Measurements from ENCODE around the gene PTPN9. TPM values are rescaled to one million over a fixed set of nuclear protein-coding genes. Genes with fewer than 3 reads are reported as not detected.

Gene PTPN9
- total and polyA plus RNA-seq, 2 donors (not counting 1 experiment from before 2014, with no cell fraction given), result 11.8 to 15.5 TPM

DNA sequence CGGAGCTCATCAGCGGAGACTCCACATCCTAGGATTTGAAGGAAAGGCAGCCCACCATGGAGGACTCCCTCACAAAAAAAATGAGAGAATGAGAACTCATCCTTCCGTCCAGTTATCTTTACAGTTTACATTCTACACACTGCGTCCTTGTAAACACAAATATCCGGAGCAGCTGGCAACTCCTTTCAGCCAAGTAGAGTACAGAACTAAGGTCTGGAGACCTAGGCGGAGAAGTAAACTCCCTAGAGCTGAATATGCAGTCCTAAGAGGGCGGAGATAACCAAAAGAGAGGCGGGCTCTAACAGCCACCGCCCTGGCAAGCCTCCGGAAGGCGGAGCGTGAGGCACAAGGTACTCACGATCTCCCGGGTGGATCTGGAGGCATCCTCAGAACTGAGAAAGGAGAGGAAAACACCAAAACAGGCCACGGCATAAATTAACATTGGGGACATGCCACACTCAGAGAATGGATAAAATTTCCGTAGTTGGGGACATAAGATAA is 126.7 kb downstream of the PTPN9 start:
- ChIA-PET POLR2A (interaction anchor here (0.5 to 6.4 kb wide), 8 partner anchors 84 to 893 kb away, joined by 3 to 62 read pairs (median 6); partner anchors contain the start of genes C15orf39, IMP3, MAN2C1 and PTPN9), CTCF (interaction anchor here (1.2 to 6.5 kb wide), 2 partner anchors 84 to 665 kb away, joined by 4 to 51 read pairs; partner anchors contain the start of gene MAN2C1)
- peak overlapping the region; percentile 73 for H3K9ac ChIP-seq (ENCODE audit: low read length)
- peaks cover 33% of the 10 kb centered on the region for H3K79me2 ChIP-seq (ENCODE audit: control insufficient read depth, insufficient read depth, low read length)
- H2AFZ ChIP-seq (ENCODE audit: insufficient read depth, low read depth, low read length, poor library complexity, severe bottlenecking), result peak overlapping the region; percentile 50
- Mint-ChIP-seq H3K27ac (peak overlapping the region; percentile 99), H3K9me3 (ENCODE audit: insufficient read depth) (no peaks in the 10 kb centered on the region), H3K27me3 (no peaks in the 10 kb centered on the region), H3K4me3 (peak overlapping the region; percentile 98), H3K4me1 (peaks cover 49% of the 10 kb centered on the region)
- 0% methylated on average over 14 of the region's 16 CpGs for WGBS (ENCODE audit: insufficient coverage)
- H3K36me3 ChIP-seq (replicated peaks in 1 of 2; ENCODE audit: control extremely low read depth in 1 of 2, control insufficient read depth in 1 of 2, extremely low read depth in 1 of 2, insufficient read depth in 2 of 2, low read length in 1 of 2), result peaks cover 0 to 4% of the 10 kb centered on the region in 2 experiments
- no peaks in the 10 kb centered on the region for H3K27me3 ChIP-seq (replicated peaks in 1 of 4; ENCODE audit: control extremely low read depth in 1 of 4, control insufficient read depth in 3 of 4, insufficient read depth in 4 of 4, low read length in 3 of 4)
- no peak for ATAC-seq (ENCODE audit: low read depth)
- peak overlapping the region; percentile 91 for H3K4me2 ChIP-seq (replicated peaks; ENCODE audit: low read depth, low read length, poor library complexity, severe bottlenecking)
- peak overlapping the region; percentile 68 to 98 (median 95) for H3K4me3 ChIP-seq (ENCODE audit: control extremely low read depth in 1 of 5, extremely low read depth in 1 of 5, insufficient read depth in 1 of 5, low read depth in 2 of 5, low read length in 4 of 5)
- no peak for TF ChIP-seq EZH2 (IDR thresholded peaks at IDR 0.05; ENCODE audit: borderline replicate concordance, insufficient read depth, low read depth, low read length, poor library complexity, severe bottlenecking)
- TF ChIP-seq, protein P1, sequence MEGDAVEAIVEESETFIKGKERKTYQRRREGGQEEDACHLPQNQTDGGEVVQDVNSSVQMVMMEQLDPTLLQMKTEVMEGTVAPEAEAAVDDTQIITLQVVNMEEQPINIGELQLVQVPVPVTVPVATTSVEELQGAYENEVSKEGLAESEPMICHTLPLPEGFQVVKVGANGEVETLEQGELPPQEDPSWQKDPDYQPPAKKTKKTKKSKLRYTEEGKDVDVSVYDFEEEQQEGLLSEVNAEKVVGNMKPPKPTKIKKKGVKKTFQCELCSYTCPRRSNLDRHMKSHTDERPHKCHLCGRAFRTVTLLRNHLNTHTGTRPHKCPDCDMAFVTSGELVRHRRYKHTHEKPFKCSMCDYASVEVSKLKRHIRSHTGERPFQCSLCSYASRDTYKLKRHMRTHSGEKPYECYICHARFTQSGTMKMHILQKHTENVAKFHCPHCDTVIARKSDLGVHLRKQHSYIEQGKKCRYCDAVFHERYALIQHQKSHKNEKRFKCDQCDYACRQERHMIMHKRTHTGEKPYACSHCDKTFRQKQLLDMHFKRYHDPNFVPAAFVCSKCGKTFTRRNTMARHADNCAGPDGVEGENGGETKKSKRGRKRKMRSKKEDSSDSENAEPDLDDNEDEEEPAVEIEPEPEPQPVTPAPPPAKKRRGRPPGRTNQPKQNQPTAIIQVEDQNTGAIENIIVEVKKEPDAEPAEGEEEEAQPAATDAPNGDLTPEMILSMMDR (IDR thresholded peaks at IDR 0.05), result no peak
- peaks cover 37% of the 10 kb centered on the region for H4K20me1 ChIP-seq (ENCODE audit: control insufficient read depth, insufficient read depth, low read length, poor library complexity, severe bottlenecking)
- peak overlapping the region; percentile 90 to 95 for H3K27ac ChIP-seq (ENCODE audit: low read length in 2 of 2)
- intact Hi-C loops (cut with micrococcal nuclease), result loop anchor here (5.0 to 10.0 kb wide), 9 partner anchors 248 to 835 kb away; partner anchors contain the start of genes C15orf39, CLK3, COX5A and FBXO22
- DNase-seq, result peak; percentile 89
- H3K9me3 ChIP-seq (ENCODE audit: control extremely low read depth in 1 of 3, control insufficient read depth in 2 of 3, insufficient read depth in 1 of 3, low read length in 2 of 3), result no peaks in the 10 kb centered on the region
- H3K4me1 ChIP-seq (ENCODE audit: control insufficient read depth in 2 of 2, insufficient read depth in 2 of 2, low read length in 2 of 2), result peaks cover 24 to 42% of the 10 kb centered on the region in 2 donors

Measured in B cell (primary cell).